DOHH2 (cell line): ENCODE results near the gene UNC5C.

Source experiments
- H3F3A ChIP-seq: fragments of 200-600 bp; sonication (generic), shearing (Covaris generic); 2 replicates; pipeline ENCODE4 v1.6.0; 2016; ENCODE audit warnings: antibody characterized with exemption, mild to moderate bottlenecking; ENCODE audit not compliant: control insufficient read depth, insufficient read depth
- H3K27ac ChIP-seq: fragments of 200-600 bp; sonication (generic); 2 replicates; pipeline ENCODE4 v1.5.1; 2014; ENCODE audit warnings: low read depth, mild to moderate bottlenecking, low read length, moderate library complexity
- H3K27me3 ChIP-seq: fragments of 200-600 bp; sonication (generic); 2 replicates; pipeline ENCODE4 v1.6.1; 2014; ENCODE audit warnings: mild to moderate bottlenecking, low read length, mixed read lengths; ENCODE audit not compliant: control insufficient read depth
- H3K36me3 ChIP-seq: fragments of 200-600 bp; sonication (generic); 2 replicates; pipeline ENCODE4 v1.6.1; 2014; ENCODE audit warnings: mild to moderate bottlenecking, low read length, moderate library complexity, mixed read lengths; ENCODE audit not compliant: control insufficient read depth
- H3K4me1 ChIP-seq: fragments of 200-600 bp; sonication (generic); 2 replicates; pipeline ENCODE4 v1.6.1; 2014; ENCODE audit warnings: mild to moderate bottlenecking, low read length, mixed read lengths; ENCODE audit not compliant: control insufficient read depth
- H3K4me2 ChIP-seq: fragments of 200-600 bp; sonication (generic); 2 replicates; pipeline ENCODE4 v1.6.0; 2014; ENCODE audit warnings: mild to moderate bottlenecking, low read length, moderate library complexity
- H3K4me3 ChIP-seq: fragments of 200-600 bp; sonication (generic); 2 replicates; pipeline ENCODE4 v1.5.1; 2014; ENCODE audit warnings: mild to moderate bottlenecking, low read length, mixed read lengths
- H3K79me2 ChIP-seq: fragments of 200-600 bp; sonication (generic); 2 replicates; pipeline ENCODE4 v1.6.1; 2014; ENCODE audit warnings: mild to moderate bottlenecking, low read length, mixed read lengths; ENCODE audit not compliant: control insufficient read depth
- H3K9me2 ChIP-seq: fragments of 200-600 bp; sonication (generic); replicated peaks from 2 replicates; pipeline ENCODE4 v1.6.1; 2014; ENCODE audit warnings: mild to moderate bottlenecking, low read length, mixed read lengths; ENCODE audit not compliant: control insufficient read depth
- H3K9me3 ChIP-seq: fragments of 200-600 bp; sonication (generic); 2 replicates; pipeline ENCODE4 v1.6.1; 2014; ENCODE audit warnings: antibody characterized with exemption, low read length, mixed read lengths; ENCODE audit not compliant: control insufficient read depth, insufficient read depth
- H4K20me1 ChIP-seq: fragments of 200-600 bp; sonication (generic); 2 replicates; pipeline ENCODE4 v1.6.0; 2014; ENCODE audit warnings: low read depth, mild to moderate bottlenecking, antibody characterized with exemption, low read length, moderate library complexity; ENCODE audit not compliant: control insufficient read depth, insufficient read depth
- EZH2phosphoT487 ChIP-seq: fragments of 200-600 bp; sonication (generic); IDR thresholded peaks from 2 replicates; pipeline ENCODE4 v1.6.1; 2017; ENCODE audit warnings: borderline replicate concordance, mild to moderate bottlenecking, antibody characterized with exemption, low read length, moderate library complexity, mixed read lengths
- TF ChIP-seq, protein P1 (sequence below): fragments of 200-600 bp; sonication (generic); IDR thresholded peaks from one replicate; pipeline ENCODE4 v1.5.1; 2014; ENCODE audit warnings: antibody characterized with exemption, mild to moderate bottlenecking, low read depth, low read length; ENCODE audit not compliant: poor library complexity, severe bottlenecking

Gene UNC5C

DNA sequence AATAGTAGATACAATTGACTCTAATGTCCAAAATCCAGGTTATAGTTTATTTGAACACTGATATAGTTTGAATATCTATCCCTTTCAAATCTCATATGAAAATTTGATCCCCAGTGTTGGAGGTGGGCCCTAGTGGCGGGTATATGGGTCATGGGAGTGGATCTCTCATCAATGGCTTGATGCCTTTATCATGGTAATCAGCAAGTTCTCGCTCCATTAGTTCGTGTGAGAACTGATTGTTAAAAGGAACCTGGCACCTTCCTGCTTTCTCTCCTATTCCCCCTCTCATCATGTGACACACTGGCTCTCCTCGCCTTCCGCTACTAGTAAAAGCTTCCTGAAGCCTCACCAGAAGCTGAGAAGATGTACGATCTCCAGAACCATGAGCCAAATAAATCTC, 70.1 kb downstream of the UNC5C start:
- no peaks in the 10 kb centered on the region for H4K20me1 ChIP-seq
- H3K4me1 ChIP-seq = no peaks in the 10 kb centered on the region
- H3K36me3 ChIP-seq = no peaks in the 10 kb centered on the region
- H3K27me3 ChIP-seq = no peaks in the 10 kb centered on the region
- TF ChIP-seq, protein P1, sequence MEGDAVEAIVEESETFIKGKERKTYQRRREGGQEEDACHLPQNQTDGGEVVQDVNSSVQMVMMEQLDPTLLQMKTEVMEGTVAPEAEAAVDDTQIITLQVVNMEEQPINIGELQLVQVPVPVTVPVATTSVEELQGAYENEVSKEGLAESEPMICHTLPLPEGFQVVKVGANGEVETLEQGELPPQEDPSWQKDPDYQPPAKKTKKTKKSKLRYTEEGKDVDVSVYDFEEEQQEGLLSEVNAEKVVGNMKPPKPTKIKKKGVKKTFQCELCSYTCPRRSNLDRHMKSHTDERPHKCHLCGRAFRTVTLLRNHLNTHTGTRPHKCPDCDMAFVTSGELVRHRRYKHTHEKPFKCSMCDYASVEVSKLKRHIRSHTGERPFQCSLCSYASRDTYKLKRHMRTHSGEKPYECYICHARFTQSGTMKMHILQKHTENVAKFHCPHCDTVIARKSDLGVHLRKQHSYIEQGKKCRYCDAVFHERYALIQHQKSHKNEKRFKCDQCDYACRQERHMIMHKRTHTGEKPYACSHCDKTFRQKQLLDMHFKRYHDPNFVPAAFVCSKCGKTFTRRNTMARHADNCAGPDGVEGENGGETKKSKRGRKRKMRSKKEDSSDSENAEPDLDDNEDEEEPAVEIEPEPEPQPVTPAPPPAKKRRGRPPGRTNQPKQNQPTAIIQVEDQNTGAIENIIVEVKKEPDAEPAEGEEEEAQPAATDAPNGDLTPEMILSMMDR = no peak
- no peak for TF ChIP-seq EZH2phosphoT487
- H3K27ac ChIP-seq = no peak overlapping the region
- H3K9me3 ChIP-seq = no peaks in the 10 kb centered on the region; the same call in 1 of the 2 replicates
- no peaks in the 10 kb centered on the region for H3K79me2 ChIP-seq
- H3K9me2 ChIP-seq = no peaks in the 10 kb centered on the region
- no peaks in the 10 kb centered on the region for H3F3A ChIP-seq
- no peak overlapping the region for H3K4me2 ChIP-seq
- no peak overlapping the region for H3K4me3 ChIP-seq

DNA sequence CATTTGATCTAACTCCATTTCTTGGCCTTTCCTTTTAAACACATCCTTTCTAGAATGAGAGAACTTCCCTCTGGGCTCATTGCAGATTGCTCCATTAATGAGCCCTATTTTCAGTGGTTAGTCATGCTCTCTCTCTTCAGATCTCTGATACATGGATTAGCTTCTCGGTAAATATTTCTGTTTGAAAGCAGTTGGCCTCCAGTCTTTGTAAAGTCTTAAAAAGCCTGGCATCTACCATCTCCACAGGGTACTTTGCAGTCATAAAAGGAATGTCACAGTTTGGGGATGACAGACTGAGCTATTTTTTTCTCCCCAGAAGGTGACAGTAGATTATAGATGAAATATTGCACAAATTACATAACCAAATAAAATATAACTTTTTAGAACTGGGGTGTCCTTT, 72.7 kb downstream of the UNC5C start:
- H4K20me1 ChIP-seq = no peaks in the 10 kb centered on the region
- H3K79me2 ChIP-seq = no peaks in the 10 kb centered on the region
- no peaks in the 10 kb centered on the region for H3K4me1 ChIP-seq
- H3K9me2 ChIP-seq = no peaks in the 10 kb centered on the region
- H3K4me2 ChIP-seq = no peak overlapping the region
- H3K36me3 ChIP-seq = no peaks in the 10 kb centered on the region
- no peaks in the 10 kb centered on the region for H3K27me3 ChIP-seq
- no peaks in the 10 kb centered on the region for H3F3A ChIP-seq
- H3K4me3 ChIP-seq = no peak overlapping the region
- H3K9me3 ChIP-seq = no peaks in the 10 kb centered on the region; the same call in 1 of the 2 replicates
- H3K27ac ChIP-seq = no peak overlapping the region
- TF ChIP-seq, protein P1 = no peak
- TF ChIP-seq EZH2phosphoT487 = no peak

GRCh38 chr4:95472534-95472933, 76.2 kb downstream of the UNC5C start:
- H3K9me2 ChIP-seq = no peaks in the 10 kb centered on the region
- H3K27me3 ChIP-seq = no peaks in the 10 kb centered on the region
- no peaks in the 10 kb centered on the region for H3F3A ChIP-seq
- H3K4me3 ChIP-seq = no peak overlapping the region
- no peaks in the 10 kb centered on the region for H3K4me1 ChIP-seq
- no peaks in the 10 kb centered on the region for H3K36me3 ChIP-seq
- H3K79me2 ChIP-seq = no peaks in the 10 kb centered on the region
- H4K20me1 ChIP-seq = no peaks in the 10 kb centered on the region
- TF ChIP-seq, protein P1 = no peak
- TF ChIP-seq EZH2phosphoT487 = no peak
- H3K9me3 ChIP-seq = no peaks in the 10 kb centered on the region; the same call in 1 of the 2 replicates
- H3K4me2 ChIP-seq = no peak overlapping the region
- no peak overlapping the region for H3K27ac ChIP-seq
